IMR-90 (cell line): ENCODE measurements around the gene IL2RA. TPM values are rescaled to one million over a fixed set of nuclear protein-coding genes. Genes with fewer than 3 reads are reported as not detected.
A peak's percentile ranks its signal among the peaks of the same experiment; 100 is the strongest.

Source experiments
- ATAC-seq: fragments of 200-7000 bp; cut with Tn5 transposase; 2 replicates; pipeline ENCODE4 v1.9.1; 2020; ENCODE audit warnings: low read depth, mild to moderate bottlenecking, moderate library complexity
- BruUV-seq: library from RNA; stranded (reverse); fragments of 400-500 nt; replicated peaks from 2 replicates; lab custom pipeline; 2021; lab: Mats Ljungman, UMichigan
- CTCF ChIA-PET: fragments of 300-600 bp; formaldehyde crosslinking; extraction: SDS; loops from one replicate; lab custom pipeline; 2021; ENCODE audit warnings: antibody characterized with exemption; lab: Yijun Ruan, JAX
- POLR2A ChIA-PET: fragments of 300-600 bp; sonication (Branson Sonifier 250); formaldehyde crosslinking; loops from one replicate; lab custom pipeline; 2022; ENCODE audit warnings: antibody characterized with exemption; ENCODE audit not compliant: unreplicated experiment; lab: Charles Lee
- DNase-seq: peaks from one replicate; pipeline ENCODE4 v3.0.0; 2013
- H2AFZ ChIP-seq: replicated peaks from 2 replicates; pipeline ENCODE3; 2013; ENCODE audit warnings: low read length, mild to moderate bottlenecking; ENCODE audit not compliant: poor library complexity
- H2AK5ac ChIP-seq: 2 replicates; pipeline ENCODE4 v1.6.1; 2013; ENCODE audit warnings: low read depth, low read length, inconsistent platforms
- H2AK9ac ChIP-seq: replicated peaks from 2 replicates; pipeline ENCODE3; 2013; ENCODE audit warnings: mild to moderate bottlenecking, low read depth, low read length, moderate library complexity; ENCODE audit not compliant: poor library complexity
- H2BK120ac ChIP-seq: 2 replicates; pipeline ENCODE4 v1.6.1; 2013; ENCODE audit warnings: low read depth, low read length, inconsistent platforms
- H2BK15ac ChIP-seq: 3 replicates; pipeline ENCODE4 v1.6.1; 2013; ENCODE audit warnings: low read depth, low read length, inconsistent platforms
- H2BK20ac ChIP-seq: 2 replicates; pipeline ENCODE4 v1.6.1; 2013; ENCODE audit warnings: low read depth, mild to moderate bottlenecking, inconsistent platforms, low read length, moderate library complexity
- H2BK5ac ChIP-seq: 2 replicates; pipeline ENCODE4 v1.6.1; 2013; ENCODE audit warnings: mild to moderate bottlenecking, low read depth, low read length, inconsistent platforms; ENCODE audit not compliant: poor library complexity, severe bottlenecking
- H3K14ac ChIP-seq: replicated peaks from 2 replicates; pipeline ENCODE4 v1.6.1; 2013; ENCODE audit warnings: low read depth, low read length, inconsistent platforms
- H3K18ac ChIP-seq: 2 replicates; pipeline ENCODE4 v1.6.1; 2013; ENCODE audit warnings: low read depth, low read length, control low read depth
- H3K23ac ChIP-seq: 2 replicates; pipeline ENCODE4 v1.6.1; 2013; ENCODE audit warnings: low read depth, low read length, inconsistent platforms
- H3K27ac ChIP-seq: 2 replicates; pipeline ENCODE4 v1.5.1; 2013; ENCODE audit warnings: mild to moderate bottlenecking, control low read depth, low read length; ENCODE audit not compliant: insufficient read depth
- H3K27me3 ChIP-seq: 2 replicates; pipeline ENCODE4 v1.6.1; 2013; ENCODE audit warnings: low read length; ENCODE audit not compliant: control insufficient read depth, insufficient read depth
- H3K36me3 ChIP-seq: 2 replicates; pipeline ENCODE4 v1.6.1; 2013; ENCODE audit warnings: low read length, mixed read lengths; ENCODE audit not compliant: control insufficient read depth, insufficient read depth
- H3K4ac ChIP-seq: 2 replicates; pipeline ENCODE4 v1.6.1; 2013; ENCODE audit warnings: low read depth, low read length, inconsistent platforms
- H3K4me1 ChIP-seq: 2 replicates; pipeline ENCODE4 v1.6.1; 2013; ENCODE audit warnings: low read length, mixed read lengths; ENCODE audit not compliant: control insufficient read depth, insufficient read depth
- H3K4me2 ChIP-seq: 2 replicates; pipeline ENCODE4 v1.6.1; 2013; ENCODE audit warnings: low read depth, mild to moderate bottlenecking, control low read depth, low read length, moderate library complexity
- H3K4me3 ChIP-seq: 2 replicates; pipeline ENCODE4 v1.5.1; 2013; ENCODE audit warnings: low read depth, mild to moderate bottlenecking, control low read depth, low read length, moderate library complexity; ENCODE audit not compliant: insufficient read depth
- H3K56ac ChIP-seq: 2 replicates; pipeline ENCODE4 v1.6.1; 2013; ENCODE audit warnings: low read length, inconsistent platforms; ENCODE audit not compliant: insufficient read depth; ENCODE audit errors: extremely low read depth
- H3K79me1 ChIP-seq, 2 experiments: 2 replicates each; pipeline ENCODE4 v1.6.1; 2013; ENCODE audit warnings: low read length in 2 of 2, inconsistent platforms in 1 of 2, low read depth in 1 of 2
- H3K9ac ChIP-seq: 2 replicates; pipeline ENCODE4 v1.6.1; 2013; ENCODE audit warnings: low read depth, low read length, control low read depth
- H3K9me1 ChIP-seq: 2 replicates; pipeline ENCODE4 v1.6.1; 2013; ENCODE audit warnings: low read length, inconsistent platforms; ENCODE audit not compliant: insufficient read depth
- H3K9me3 ChIP-seq: 2 replicates; pipeline ENCODE4 v1.6.1; 2013; ENCODE audit warnings: low read length; ENCODE audit not compliant: control insufficient read depth, insufficient read depth
- H4K20me1 ChIP-seq: 2 replicates; pipeline ENCODE4 v1.6.1; 2013; ENCODE audit warnings: low read length, inconsistent platforms; ENCODE audit not compliant: insufficient read depth
- H4K5ac ChIP-seq: 2 replicates; pipeline ENCODE4 v1.6.1; 2013; ENCODE audit warnings: mild to moderate bottlenecking, low read depth, low read length, control low read depth
- H4K8ac ChIP-seq, 2 experiments: 2 replicates each; pipeline ENCODE4 v1.6.1; 2013; ENCODE audit warnings: low read depth in 2 of 2, low read length in 2 of 2, control low read depth in 1 of 2, inconsistent platforms in 1 of 2
- H4K91ac ChIP-seq: 2 replicates; pipeline ENCODE4 v1.6.1; 2013; ENCODE audit warnings: low read depth, low read length, inconsistent platforms; ENCODE audit not compliant: insufficient read depth
- ELK1 ChIP-seq: fragments of 150-350 bp; IDR thresholded peaks from 2 replicates; pipeline ENCODE4 v1.6.1; 2016; ENCODE audit warnings: low read depth, mild to moderate bottlenecking, low read length, moderate library complexity, borderline replicate concordance
- MAFK ChIP-seq: IDR thresholded peaks from 2 replicates; pipeline ENCODE4 v1.6.1; 2012; ENCODE audit warnings: low read depth, low read length, improper control_type of control experiment
- MAZ ChIP-seq: IDR thresholded peaks from 2 replicates; pipeline ENCODE4 v1.6.1; 2012; ENCODE audit warnings: low read depth, mild to moderate bottlenecking, low read length, improper control_type of control experiment, moderate library complexity, borderline replicate concordance
- MXI1 ChIP-seq: IDR thresholded peaks from 2 replicates; pipeline ENCODE4 v1.6.1; 2012; ENCODE audit warnings: low read depth, mild to moderate bottlenecking, low read length, moderate library complexity, borderline replicate concordance
- POLR2A ChIP-seq: IDR thresholded peaks from 2 replicates; pipeline ENCODE4 v1.6.1; 2012; ENCODE audit warnings: mild to moderate bottlenecking, low read depth, low read length
- SMC3 ChIP-seq: fragments of 150-350 bp; IDR thresholded peaks from 2 replicates; pipeline ENCODE4 v1.6.1; 2016; ENCODE audit warnings: low read depth, mild to moderate bottlenecking, antibody characterized with exemption, low read length, moderate library complexity
- USF2 ChIP-seq: fragments of 150-350 bp; IDR thresholded peaks from 2 replicates; pipeline ENCODE4 v1.6.1; 2017; ENCODE audit warnings: mild to moderate bottlenecking, antibody characterized with exemption, low read length, low read depth
- WGBS, 2 experiments: methylation state at CpG; one replicate each; pipeline versions ENCODE4 v1.1.5 to v1.1.7; 2013; ENCODE audit warnings: missing lambda C conversion rate in 2 of 2; ENCODE audit not compliant: insufficient read length in 1 of 2; ENCODE audit errors: extremely low coverage in 2 of 2; 5-methylcytosine and 5-hydroxymethylcytosine counted together
- dilution Hi-C: fragments of 300-500 bp; cut with HindIII; formaldehyde crosslinking; loops from one replicate; pipeline ENCODE4 v1.14.3; 2018; ENCODE audit warnings: low sequenced_read_pairs; ENCODE audit not compliant: unreplicated experiment
- in situ Hi-C: fragments of 300-500 bp; cut with MboI; formaldehyde crosslinking; loops from 3 replicates; pipeline ENCODE4 v1.14.3; 2019; ENCODE audit warnings: low sequenced_read_pairs, inconsistent platforms, mixed read lengths
- intact Hi-C: fragments of 100-400 bp; cut with micrococcal nuclease; formaldehyde crosslinking; loops from 2 replicates; pipeline ENCODE4 v1.10.0; 2022
- polyA plus RNA-seq, 3 experiments: library from polyadenylated mRNA; depleted of rRNA; stranded (reverse); fragments of >200 nt; gene quantifications; 2 replicates each; pipeline ENCODE4 v1.2.3, GENCODE V29; 2012; ENCODE audit warnings: low replicate concordance in 1 of 3
- total RNA-seq: library from RNA; depleted of rRNA; stranded (reverse); fragments of >200 nt; gene quantifications from 2 replicates; pipeline ENCODE4 v1.2.3, GENCODE V29; 2012

IL2RA gene
- total and polyA plus RNA-seq, 2 of the 4 experiments (the other 2 are of a cell fraction): not detected

- no peaks in the 10 kb centered on the region for H3K79me1 ChIP-seq
- no peak overlapping the region for H2BK20ac ChIP-seq
- no TSS peak for BruUV-seq
- no peak overlapping the region for H4K5ac ChIP-seq
- no peak overlapping the region for H3K56ac ChIP-seq
- no peak overlapping the region for H2AK5ac ChIP-seq
- H3K9ac ChIP-seq: no peak overlapping the region; the same call in 1 of the 2 replicates
- no peak overlapping the region for H3K4ac ChIP-seq
- WGBS, 2 experiments: 20% methylated on average over 3 of the region's 9 CpGs; no CpG with 5 or more reads in 1 of the 2 experiments
- H3K9me1 ChIP-seq: no peaks in the 10 kb centered on the region; the same call in 1 of the 2 replicates
- H4K91ac ChIP-seq: no peak overlapping the region
- H3K4me3 ChIP-seq: no peak overlapping the region
- intact Hi-C loops (no loop called here), dilution Hi-C loops (no loop called here), in situ Hi-C loops (no loop called here)
- POLR2A ChIA-PET: no interaction called here
- no peaks in the 10 kb centered on the region for H3K36me3 ChIP-seq
- no peak overlapping the region; the same call in 1 of the 2 replicates for H3K4me2 ChIP-seq
- H3K27me3 ChIP-seq: peaks cover 4% of the 10 kb centered on the region
- H2BK15ac ChIP-seq: no peak overlapping the region
- no peak overlapping the region for H2AK9ac ChIP-seq
- H2BK5ac ChIP-seq: no peak overlapping the region
- no peak overlapping the region for H2BK120ac ChIP-seq
- no peak overlapping the region for H3K14ac ChIP-seq
- H3K4me1 ChIP-seq: peaks cover 4% of the 10 kb centered on the region; the same call in 1 of the 2 replicates
- no peak overlapping the region for H4K8ac ChIP-seq
- H3K23ac ChIP-seq: no peak overlapping the region
- H2AFZ ChIP-seq: no peak overlapping the region
- CTCF ChIA-PET: no interaction called here
- no peak for TF ChIP-seq MAFK
- TF ChIP-seq ELK1: no peak
- TF ChIP-seq USF2: no peak
- TF ChIP-seq POLR2A: no peak
- TF ChIP-seq MXI1: no peak
- no peak for TF ChIP-seq MAZ
- TF ChIP-seq SMC3: no peak
- H3K18ac ChIP-seq: no peak overlapping the region; the same call in 1 of the 2 replicates
- peak; percentile 71 for ATAC-seq
- DNase-seq: peak; percentile 12
- H4K20me1 ChIP-seq: no peaks in the 10 kb centered on the region
- no peaks in the 10 kb centered on the region for H3K9me3 ChIP-seq
- H3K27ac ChIP-seq: peak overlapping the region; percentile 64; the same call in 1 of the 2 replicates
These were observed 78.4 kb downstream of the IL2RA start for GRCh38 chr10:5983774-5984173.
